HG03175 (cell line): Measurements from ENCODE around the gene ERP27.

Experiments
- ATAC-seq: cut with Tn5 transposase; IDR thresholded peaks from one replicate; pipeline ENCODE4 v1.9.1; 2021; ENCODE audit warnings: mild to moderate bottlenecking, moderate library complexity; ENCODE audit not compliant: unreplicated experiment

ERP27 gene

DNA sequence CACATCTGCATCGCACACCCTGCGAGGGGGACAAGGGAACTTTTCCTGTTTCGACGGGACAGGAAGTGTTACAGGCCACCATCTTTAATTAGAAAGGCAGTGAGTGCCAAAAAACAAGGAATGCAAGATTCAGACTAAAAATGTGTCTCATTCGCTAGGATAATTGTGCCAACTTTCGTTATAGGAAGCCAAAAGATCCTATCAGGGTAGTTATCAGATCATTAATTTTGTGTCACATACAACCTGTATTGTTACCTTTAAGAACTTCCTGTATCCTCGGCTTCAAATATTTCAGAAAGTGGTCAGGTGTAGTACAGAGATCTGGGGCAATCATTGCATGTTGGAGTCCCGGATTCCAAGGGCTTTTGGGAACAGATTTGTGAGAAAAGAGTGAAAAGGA lies 33.5 kb downstream of the ERP27 start:
- no peak for ATAC-seq

DNA sequence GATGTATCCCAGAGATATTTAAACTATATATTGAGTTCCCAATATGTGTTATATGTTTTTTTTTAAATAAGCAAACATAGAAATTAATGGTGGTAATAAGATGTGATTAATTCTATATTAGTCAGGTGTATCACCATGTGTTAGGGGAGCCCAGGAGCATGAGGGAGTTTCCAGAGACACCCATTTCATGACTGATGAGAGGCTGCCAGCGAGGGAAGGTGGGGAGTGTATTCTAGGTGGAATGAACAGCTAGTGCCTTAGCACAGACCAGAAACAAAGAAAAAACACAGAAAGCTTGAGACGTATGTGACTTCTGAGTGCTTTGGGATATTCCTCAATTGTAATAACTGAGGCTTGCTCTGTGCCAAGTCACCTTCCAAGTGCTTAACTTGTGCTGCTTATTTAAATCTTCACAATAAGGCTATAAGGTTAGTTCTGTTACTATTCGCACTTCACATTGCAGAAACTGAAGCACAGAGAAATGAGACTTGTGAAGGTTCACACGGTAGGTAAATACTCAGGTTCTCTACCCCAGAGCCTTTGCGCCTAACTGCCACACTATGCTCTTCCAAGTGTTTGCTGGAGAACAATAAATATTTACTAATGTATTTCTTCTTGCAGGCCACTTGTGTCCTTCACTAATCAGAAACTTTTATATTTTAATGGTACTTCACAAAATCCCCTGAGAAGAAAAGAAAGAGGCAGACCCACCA lies 34.8 kb downstream of the ERP27 start:
- no peak for ATAC-seq

DNA sequence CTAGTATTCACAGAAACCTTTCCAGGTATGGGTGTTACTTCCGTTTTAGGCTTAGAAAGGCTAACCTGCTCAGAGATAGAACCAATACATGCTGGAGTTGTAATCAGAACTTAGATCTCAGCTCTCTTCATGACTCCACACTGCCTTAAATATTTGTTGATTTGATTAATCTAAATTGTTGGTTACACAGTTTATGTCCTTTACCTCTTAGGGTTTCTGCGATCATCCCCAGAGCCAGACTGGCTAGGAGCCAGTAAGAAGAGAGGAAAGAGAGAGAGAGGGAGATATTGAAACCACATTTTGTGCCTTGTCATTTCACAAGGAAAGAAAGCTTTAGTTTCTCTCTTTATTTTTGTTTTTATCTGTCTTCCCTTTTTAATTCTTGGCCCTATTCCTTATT lies 35.9 kb downstream of the ERP27 start:
- ATAC-seq = no peak

DNA sequence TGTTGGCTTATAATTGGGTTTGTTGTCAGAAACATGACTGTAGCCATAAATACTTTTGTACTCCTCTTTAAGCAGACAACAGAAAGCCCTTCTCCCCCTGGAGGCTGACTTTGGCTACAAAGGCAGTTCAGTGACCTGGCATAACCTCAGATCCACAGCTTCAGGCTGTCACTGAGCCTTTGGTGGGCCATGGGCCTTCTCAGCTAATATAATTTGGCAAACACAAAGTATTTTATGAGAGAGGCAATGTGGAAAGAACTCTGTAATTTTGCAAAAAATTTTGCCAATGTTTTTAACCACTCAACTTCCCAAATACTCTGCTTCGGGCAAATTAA lies 37.1 kb downstream of the ERP27 start:
- no peak for ATAC-seq

DNA sequence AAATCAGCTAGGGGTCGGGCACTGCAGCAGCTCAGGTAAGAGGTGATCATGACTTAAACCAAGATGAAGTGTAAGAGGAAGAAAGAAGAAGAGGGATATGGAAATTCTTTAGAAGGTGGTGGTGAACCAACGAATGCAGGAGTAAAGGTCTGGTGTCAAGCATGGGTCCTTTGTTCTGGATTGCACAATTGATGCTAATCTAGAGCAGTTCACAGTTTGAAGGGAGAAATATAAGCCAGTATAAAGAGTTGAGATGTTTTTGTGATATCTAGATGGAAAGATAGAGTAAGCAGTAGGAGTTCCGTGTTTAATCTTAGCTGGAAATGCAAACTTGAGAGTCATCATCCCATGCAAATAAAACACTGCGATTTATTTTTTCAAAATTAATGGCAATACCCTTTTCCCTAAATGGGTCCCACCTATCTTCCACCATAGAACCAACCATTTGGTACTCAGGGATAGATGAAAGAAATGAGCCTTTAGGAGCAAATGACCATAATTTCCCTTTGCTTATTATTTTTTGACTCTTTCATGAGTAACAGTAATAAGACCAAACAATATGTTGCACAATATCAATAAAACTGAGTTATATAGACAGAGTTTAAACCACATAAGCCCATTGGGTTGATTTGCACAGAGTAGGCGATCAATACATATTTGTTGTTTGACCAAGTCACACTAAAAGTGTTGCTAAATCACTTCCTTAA lies 37.7 kb downstream of the ERP27 start:
- no peak for ATAC-seq

DNA sequence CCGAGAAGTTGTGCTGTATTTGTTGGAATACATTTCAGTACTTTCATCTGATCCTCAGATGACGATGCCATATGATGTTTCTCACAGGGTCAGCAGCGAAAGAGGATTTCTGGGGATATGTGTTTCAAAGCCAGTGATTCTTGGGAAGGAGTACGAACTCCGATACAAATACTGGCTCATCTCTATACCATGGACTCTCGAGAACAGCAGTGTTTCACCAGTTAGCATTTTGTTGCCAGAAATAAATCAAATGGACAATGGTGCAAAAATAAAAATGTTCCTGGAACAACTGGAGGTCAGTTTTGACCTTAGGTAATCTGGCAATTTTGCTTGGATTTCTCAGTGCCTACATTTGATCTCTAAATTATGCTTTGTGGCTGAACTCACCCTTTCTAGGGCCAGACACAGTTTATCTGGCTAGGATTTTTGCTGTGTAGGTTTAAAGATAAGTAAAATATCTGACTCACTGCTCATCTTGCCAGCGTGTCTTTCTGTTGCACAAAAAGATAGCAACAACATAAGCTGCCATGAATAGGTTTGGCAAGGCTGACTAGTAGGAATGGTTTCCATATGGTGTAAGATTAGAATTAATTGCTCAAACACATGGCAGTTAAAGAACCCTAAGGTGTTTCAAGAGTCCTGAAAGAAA lies 41.7 kb downstream of the ERP27 start:
- no peak for ATAC-seq

DNA sequence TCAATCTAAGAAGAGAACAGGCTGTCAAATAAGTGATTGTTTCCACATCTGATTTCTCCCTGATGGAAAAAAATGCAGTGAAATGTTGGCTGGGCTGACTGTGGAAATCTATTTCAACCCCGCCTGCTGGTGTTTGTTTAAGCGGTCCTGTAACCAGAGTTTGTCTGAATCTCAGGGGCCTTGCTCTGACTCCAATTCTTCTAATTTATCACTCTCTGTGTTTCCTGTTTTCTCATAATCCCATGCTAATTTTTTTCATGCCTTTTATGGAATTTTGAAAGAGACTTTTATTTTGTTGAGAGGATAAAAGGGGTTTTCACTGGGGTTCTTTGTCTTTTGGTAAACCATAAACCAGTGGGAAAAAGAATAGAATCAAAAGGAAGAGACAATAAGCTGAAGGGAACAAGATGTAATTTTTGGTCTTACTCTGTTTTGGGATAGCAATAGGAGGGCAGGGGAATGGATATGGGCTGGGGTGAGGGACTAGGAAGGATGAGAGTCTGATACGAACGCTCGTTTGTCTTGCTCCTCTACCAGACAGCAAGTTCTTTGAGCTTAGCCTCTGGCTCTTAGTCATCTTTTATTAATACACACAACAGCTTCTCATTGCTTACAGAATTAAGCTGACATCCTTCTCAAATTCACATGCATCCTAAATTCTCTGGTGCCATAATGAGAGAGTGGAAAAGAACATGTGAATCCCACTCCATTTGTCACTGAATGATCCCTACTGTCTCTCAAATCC lies 44.7 kb downstream of the ERP27 start:
- ATAC-seq = no peak

DNA sequence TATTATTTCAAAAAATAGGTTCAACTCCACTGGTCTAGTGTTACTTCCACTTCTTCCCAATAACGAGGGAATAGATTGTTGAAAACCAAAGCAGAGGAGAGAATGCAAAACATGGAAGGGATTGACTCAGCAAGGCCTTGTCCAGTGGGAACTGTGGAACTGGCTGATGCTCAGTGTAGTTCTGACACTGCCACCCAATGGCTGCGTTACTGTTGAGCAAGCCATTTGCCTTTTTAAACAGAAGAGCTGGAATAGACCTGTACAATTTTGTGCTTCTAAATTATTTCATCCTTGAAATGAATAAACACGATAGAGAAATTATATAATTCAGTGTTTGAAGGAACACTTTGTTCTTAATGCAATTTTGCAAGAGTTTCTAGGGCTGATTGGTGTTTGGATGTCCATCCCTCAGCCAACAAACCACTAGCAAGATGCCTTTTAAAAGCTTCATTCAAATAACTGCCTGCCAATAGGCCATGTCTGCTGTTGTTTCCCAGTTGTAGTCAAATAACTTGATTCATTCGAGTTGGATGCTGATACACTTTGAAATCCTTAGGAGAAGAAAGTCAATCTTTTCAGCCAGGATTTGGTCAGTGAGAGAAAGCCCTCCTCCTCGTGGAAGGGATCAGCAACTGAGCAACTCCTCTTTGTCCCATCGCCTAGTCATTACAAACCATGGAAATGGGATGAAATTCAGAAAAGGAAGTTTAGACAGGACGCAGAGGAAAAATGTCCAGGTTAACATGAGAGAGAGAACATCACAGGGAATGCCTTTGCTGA lies 45.4 kb downstream of the ERP27 start:
- ATAC-seq = no peak

DNA sequence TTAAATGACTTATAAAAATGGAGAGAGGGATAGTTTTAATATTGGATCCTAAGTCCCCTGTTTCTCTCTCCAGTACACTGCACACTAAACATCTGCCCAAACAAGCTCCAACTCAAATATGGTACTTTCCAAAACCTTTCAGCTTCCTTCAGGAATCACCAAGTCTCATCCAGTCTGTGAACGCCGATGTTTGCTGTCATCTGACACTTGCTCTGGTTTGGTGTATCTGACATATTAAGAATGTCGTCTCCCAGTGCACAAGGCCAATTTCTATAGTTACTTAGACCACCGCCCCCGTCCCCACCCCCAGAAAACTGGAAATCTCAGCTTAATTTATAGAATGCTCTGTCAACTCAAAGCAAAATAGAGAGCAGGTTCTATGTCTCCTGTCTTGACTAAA lies 47.6 kb downstream of the ERP27 start:
- no peak for ATAC-seq

DNA sequence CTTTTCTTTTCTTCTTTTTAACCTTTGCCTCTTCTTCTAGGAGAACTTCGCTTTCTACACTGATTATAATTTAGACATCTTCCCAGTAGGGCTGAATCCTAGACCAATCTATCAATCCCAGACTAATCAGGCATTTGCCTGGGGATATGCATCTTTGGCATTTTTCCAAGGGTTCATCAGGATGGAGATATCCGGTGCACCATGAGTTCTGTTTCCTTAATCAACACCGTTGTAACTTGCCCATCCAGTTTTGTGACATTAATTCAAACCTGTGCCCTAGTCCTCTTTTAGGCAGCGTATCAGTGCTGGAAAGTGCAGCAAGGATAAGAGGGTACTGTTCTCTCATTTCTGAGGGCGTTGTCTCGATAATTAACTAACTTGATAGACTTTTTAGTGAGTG lies 52.1 kb downstream of the ERP27 start:
- ATAC-seq = no peak

DNA sequence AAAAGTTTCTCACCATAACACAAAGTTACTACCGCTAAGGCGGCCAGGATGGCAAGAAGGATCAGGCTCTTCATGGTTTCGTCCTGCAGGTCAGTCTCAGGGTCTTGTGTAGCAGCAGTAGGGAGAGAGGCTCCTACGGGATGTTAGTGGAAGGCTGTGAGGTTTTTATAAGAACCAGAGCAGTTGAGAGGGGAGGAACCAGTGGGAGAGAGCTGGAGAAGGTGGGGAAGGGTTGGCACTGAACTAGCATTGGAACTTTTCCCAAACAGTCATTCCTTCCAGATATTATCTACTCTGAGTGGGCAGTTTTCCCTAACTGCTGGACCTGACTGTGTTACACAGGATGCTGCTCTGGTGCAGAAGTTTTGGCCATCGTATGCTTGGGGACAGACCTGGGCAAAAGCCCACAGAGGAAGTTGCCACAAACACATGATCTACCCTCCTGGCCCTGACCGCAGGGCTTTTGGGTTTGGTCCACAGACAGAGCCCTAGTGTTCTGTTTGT lies 52.6 kb downstream of the ERP27 start, which contains the start of gene MGP:
Gene MGP, minus strand, starts transcription at position 137 of the 504 bp plus-strand sequence. Its CDS starts 63 bp downstream, at position 74.
- no peak for ATAC-seq

DNA sequence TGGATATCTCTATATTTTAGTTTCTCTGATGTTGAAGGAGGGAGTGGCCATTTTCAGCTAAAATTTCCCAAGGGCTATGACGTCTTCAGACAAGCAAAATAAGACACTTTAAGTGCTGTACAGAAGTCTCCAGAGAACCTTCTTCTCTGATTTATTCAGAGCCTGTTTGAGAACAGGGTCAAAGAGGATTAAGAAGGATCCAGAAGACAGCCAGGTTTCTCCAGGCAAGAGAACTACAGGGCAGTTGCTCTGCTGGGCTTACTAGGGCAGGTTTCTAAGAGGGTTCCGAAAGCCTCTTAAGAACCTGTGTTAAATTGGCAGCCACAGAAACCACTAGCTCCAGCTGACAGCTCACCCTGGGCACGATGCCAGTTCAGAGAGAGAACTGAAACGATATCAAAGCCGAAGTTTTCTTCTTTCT lies 53.9 kb downstream of the ERP27 start:
- ATAC-seq = peak; percentile 99

DNA sequence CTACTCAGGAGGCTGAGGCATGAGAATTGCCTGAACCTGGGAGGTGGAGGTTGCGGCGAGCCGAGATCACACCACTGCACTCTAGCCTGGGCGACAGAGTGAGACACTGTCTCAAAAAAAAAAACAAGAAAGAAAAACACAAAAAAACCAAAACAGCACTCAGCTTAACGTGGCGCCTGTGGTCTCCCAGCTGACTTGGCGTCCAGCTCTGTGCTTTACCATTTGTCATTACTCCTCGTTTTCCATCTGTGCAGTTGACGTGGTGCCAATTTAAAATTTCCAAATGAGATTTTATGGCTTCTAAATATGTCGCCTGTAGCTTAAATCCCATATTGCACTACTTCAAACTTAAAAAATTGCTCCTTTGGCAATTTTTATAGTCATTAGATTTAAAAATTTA lies 54.7 kb downstream of the ERP27 start:
- ATAC-seq = no peak

DNA sequence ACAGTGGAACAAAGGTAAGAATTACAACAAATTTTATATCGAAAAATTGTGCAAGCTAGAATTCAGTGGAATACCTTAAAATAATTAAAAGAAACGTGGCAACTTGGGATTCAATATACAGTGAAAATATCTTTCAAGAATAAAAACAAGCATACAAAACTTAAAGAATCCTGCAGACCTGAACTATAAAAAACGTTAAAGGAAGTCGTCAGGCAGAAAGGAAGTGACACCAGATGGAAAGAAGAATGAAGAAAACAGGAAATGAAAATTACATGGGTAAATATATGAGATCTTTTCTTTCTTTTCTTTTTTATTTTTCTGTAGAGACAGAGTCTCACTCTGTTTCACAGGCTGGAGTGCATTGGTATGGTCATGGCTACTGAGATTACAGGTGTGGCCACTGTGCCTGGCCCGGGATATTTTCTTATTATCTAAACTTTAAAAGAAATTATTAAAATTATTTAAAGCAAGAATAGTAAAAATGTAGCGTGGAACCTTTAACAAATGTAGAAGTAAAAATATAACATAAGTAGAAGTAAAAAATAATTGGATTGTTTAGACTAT lies 57.4 kb downstream of the ERP27 start:
- no peak for ATAC-seq

DNA sequence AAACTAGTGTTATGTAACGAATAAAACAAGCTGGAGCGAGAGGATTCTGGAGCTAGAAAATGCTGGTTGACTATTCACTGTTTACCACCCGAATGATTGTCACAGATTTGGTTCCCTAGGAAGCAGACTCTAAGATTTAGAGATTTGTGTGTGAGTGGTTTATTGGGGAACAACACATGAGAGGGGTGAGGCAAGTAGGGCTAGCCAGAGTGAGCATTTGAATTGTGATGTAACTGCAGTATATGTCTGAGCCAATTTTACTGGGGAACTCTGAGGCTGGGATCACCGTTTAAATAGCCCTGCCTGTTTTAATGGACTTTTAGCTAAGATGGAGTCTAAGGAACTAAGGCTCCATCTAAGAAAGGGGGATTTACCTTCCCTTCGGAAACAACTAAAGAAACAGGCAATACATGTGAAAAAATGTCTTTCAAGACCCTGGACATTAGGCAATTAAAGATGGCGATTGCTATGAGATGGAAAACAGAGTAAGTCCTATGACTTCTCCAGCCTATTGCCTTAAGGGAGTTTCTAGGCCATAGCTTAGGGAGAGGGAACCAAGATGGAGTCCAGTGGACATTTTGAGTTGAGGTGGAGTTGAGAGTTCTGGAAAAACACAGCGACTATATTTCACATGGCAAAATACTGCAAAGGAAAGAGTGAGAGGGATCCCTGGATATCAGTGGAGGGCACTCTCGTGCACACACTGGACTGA lies 59.0 kb downstream of the ERP27 start:
- no peak for ATAC-seq

DNA sequence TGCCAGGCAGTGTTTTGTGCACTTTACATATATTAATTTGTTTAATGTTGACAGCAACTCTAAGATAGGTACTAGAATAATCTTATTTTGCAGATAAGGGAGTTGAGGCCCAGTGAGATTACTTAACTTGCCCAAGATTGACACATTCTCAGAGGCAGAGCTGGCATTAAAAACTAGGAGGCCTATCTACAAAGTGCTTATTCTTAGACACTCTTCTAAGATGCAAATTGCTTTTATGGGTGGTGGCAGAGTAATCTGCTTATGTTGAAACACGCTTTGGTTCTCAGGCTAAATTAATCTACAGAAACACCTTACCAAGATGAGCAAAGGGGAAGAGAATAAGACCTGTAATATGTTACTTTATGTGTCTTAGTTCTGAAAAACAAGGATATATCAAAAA lies 59.8 kb downstream of the ERP27 start:
- no peak for ATAC-seq

DNA sequence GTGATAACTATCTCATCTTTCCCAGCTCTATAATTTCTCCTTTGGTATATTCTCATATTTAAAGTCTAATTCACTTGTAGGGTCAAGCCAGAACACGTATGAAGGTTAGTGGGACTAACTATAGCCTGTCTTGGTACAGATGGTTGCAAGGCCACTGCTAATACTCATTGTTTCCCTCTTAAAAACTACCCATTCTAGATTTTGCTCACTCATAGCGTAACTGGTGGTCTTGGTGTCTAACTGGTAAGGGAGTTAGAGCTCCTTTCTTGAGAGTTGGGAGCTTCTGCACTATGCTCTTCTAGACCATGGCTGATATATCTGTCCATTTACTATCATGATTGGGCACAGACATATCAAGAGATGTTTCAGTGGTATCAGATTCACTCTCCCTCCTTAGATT lies 61.5 kb downstream of the ERP27 start:
- no peak for ATAC-seq

DNA sequence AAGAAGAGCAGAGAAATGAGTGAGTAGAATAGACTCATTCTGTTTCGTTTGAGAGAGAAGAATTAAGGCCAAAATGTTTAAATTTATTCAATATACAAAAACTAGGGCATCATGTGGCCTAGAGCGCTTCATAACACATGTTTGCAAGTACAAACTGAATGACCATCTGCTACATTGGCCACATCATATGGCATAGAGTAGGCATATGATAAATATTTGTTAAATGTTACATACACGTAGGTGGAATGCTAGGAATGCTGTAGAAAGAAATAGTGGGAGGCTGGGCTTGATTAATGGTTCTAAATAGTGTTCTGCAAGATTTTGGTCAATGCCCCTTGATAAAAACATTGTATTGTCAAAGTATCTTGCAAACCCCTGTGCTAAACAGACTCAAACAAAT lies 63.5 kb downstream of the ERP27 start:
- ATAC-seq = no peak

DNA sequence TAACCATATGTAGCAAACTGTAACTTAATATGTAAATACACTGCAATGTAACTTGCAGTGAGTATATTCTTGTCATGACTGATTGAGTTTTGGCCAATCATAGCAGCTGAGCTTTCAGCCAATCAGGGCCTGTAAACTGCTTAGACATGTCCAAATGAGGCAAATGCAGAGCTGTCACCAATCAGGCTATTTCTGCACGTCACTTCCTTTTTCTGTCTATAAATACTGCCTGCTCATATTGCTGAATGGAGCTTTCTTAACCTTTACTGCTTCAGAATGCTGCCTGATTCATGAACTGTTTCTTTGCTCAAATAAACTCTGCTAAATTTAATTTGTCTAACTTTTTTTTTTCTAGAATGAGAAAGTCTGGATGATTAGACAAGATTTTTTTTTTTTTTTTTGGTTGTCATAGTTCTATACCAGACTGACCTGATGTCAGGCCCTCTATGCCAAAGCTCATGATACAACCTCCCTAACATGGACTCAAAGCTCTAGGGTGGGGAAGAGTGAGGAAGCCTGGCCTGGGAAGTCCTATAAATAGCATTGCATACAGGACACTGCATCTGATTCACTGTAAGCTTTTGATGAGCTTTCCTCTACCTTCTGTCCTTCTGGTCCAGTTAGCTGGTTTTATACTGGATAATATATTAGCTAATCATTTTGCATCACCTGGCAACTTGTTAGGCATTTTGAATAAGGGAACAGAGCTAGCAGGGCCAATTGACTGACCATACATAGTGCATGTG lies 64.7 kb downstream of the ERP27 start:
- ATAC-seq = peak; percentile 54
